ENCODE measurements around the gene CTNNA2. TPM values are rescaled to one million over a fixed set of nuclear protein-coding genes. Genes with fewer than 3 reads are reported as not detected.

CTNNA2 gene
- total RNA-seq, 1 experiment from 2014 or later: 5.5 TPM

GRCh38 chr2:79669714-79670113 is 156.9 kb downstream of the CTNNA2 start:
- no peaks in the 10 kb centered on the region for H4K20me1 ChIP-seq (ENCODE audit: control insufficient read depth, insufficient read depth, insufficient read length)
- no peak overlapping the region for H3K4me3 Mint-ChIP-seq
- no peaks in the 10 kb centered on the region for H3K27me3 Mint-ChIP-seq (ENCODE audit: low read depth)
- no peak overlapping the region for H4K5ac ChIP-seq (ENCODE audit: insufficient read length, low read depth, low read length)
- peaks cover 11 to 16% of the 10 kb centered on the region in 2 experiments for H3K4me1 Mint-ChIP-seq
- no peak overlapping the region for H3K4ac ChIP-seq (ENCODE audit: low read depth, low read length)
- no peak overlapping the region for H2BK20ac ChIP-seq (ENCODE audit: low read depth, low read length, poor library complexity, severe bottlenecking)
- no CpG with 5 or more reads among the region's 5 CpGs for WGBS (ENCODE audit: extremely low coverage, insufficient read length, low lambda C conversion rate)
- TF ChIP-seq, protein P1, sequence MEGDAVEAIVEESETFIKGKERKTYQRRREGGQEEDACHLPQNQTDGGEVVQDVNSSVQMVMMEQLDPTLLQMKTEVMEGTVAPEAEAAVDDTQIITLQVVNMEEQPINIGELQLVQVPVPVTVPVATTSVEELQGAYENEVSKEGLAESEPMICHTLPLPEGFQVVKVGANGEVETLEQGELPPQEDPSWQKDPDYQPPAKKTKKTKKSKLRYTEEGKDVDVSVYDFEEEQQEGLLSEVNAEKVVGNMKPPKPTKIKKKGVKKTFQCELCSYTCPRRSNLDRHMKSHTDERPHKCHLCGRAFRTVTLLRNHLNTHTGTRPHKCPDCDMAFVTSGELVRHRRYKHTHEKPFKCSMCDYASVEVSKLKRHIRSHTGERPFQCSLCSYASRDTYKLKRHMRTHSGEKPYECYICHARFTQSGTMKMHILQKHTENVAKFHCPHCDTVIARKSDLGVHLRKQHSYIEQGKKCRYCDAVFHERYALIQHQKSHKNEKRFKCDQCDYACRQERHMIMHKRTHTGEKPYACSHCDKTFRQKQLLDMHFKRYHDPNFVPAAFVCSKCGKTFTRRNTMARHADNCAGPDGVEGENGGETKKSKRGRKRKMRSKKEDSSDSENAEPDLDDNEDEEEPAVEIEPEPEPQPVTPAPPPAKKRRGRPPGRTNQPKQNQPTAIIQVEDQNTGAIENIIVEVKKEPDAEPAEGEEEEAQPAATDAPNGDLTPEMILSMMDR (conservative IDR thresholded peaks at IDR 0.05): no peak
- no peak overlapping the region for H3K27ac ChIP-seq (ENCODE audit: insufficient read length, low read depth, low read length)
- no peak overlapping the region for H2BK15ac ChIP-seq (ENCODE audit: low read depth, low read length)
- no peak overlapping the region for H3K23ac ChIP-seq (ENCODE audit: insufficient read length, low read depth, low read length)
- no peaks in the 10 kb centered on the region for H3K36me3 Mint-ChIP-seq (ENCODE audit: insufficient read depth in 1 of 3, low read depth in 3 of 3)
- no peak overlapping the region for H2BK5ac ChIP-seq (ENCODE audit: insufficient read length, low read length)
- H3K27me3 ChIP-seq (ENCODE audit: insufficient read depth, low read length): no peaks in the 10 kb centered on the region
- H2AK5ac ChIP-seq (ENCODE audit: insufficient read length, low read length): no peak overlapping the region
- H2BK12ac ChIP-seq (ENCODE audit: insufficient read length, low read depth, low read length): no peak overlapping the region
- no peak overlapping the region for H4K91ac ChIP-seq (ENCODE audit: insufficient read length, low read depth, low read length)
- H3K79me1 ChIP-seq (ENCODE audit: insufficient read depth, low read depth, low read length, poor library complexity, severe bottlenecking): no peaks in the 10 kb centered on the region
- H3K56ac ChIP-seq (ENCODE audit: insufficient read length, low read depth, low read length): no peak overlapping the region
- no peak overlapping the region for H2AFZ ChIP-seq (ENCODE audit: low read length)
- no peak overlapping the region for H3K14ac ChIP-seq (ENCODE audit: insufficient read depth, low read length)
- no peaks in the 10 kb centered on the region for H3K4me1 ChIP-seq (ENCODE audit: insufficient read depth, low read length)
- H3K79me2 ChIP-seq (ENCODE audit: insufficient read depth, low read length): no peaks in the 10 kb centered on the region
- H3K23me2 ChIP-seq (ENCODE audit: insufficient read length, low read depth, low read length, poor library complexity, severe bottlenecking): no peaks in the 10 kb centered on the region
- H3K18ac ChIP-seq (ENCODE audit: insufficient read length, low read depth, low read length): no peak overlapping the region
- no peak overlapping the region for H3K4me2 ChIP-seq (ENCODE audit: insufficient read depth, insufficient read length, low read length)
- no peak overlapping the region for H2BK120ac ChIP-seq (ENCODE audit: low read depth, low read length, poor library complexity, severe bottlenecking)
- H3K9ac ChIP-seq (ENCODE audit: extremely low read depth, insufficient read length, low read length): no peak overlapping the region
- no peaks in the 10 kb centered on the region for H3K9me3 ChIP-seq (ENCODE audit: control insufficient read depth, low read depth, low read length)
- H3T11ph ChIP-seq (ENCODE audit: low read length): no peak overlapping the region
- H3K9me3 Mint-ChIP-seq: no peaks in the 10 kb centered on the region
- DNase-seq: no peak
- H3K27ac Mint-ChIP-seq: no peak overlapping the region; a peak in 1 of 7 replicates
- no peak overlapping the region for H4K8ac ChIP-seq (replicated peaks; ENCODE audit: insufficient read length, low read depth, low read length)

All from H9 (cell line).